Neural progenitor cell (in vitro differentiated cells): ENCODE results near the gene MAP3K19. TPM values are rescaled to one million over a fixed set of nuclear protein-coding genes. Genes with fewer than 3 reads are reported as not detected.

Source experiments
- DNase-seq: peaks from one replicate; pipeline ENCODE4 v3.0.0-alpha.2; 2016; ENCODE audit warnings: low spot score
- H2AFZ ChIP-seq: fragments of 200-600 bp; sonication (generic); replicated peaks from 2 replicates; pipeline ENCODE4 v1.6.1; 2016; ENCODE audit warnings: antibody characterized with exemption
- H3F3A ChIP-seq: fragments of 200-600 bp; sonication (generic); 2 replicates; pipeline ENCODE4 v1.6.1; 2016; ENCODE audit warnings: antibody characterized with exemption, low read depth
- H3K27ac ChIP-seq: fragments of 200-600 bp; sonication (generic); 2 replicates; pipeline ENCODE4 v1.5.1; 2016; ENCODE audit warnings: mild to moderate bottlenecking
- H3K27me3 ChIP-seq: fragments of 200-600 bp; sonication (generic); 2 replicates; pipeline ENCODE4 v1.6.1; 2016; ENCODE audit warnings: mild to moderate bottlenecking, moderate library complexity
- H3K36me3 ChIP-seq: fragments of 200-600 bp; sonication (generic); 2 replicates; pipeline ENCODE4 v1.5.1; 2016
- H3K4me1 ChIP-seq: fragments of 200-600 bp; sonication (generic); 2 replicates; pipeline ENCODE4 v1.6.1; 2016; ENCODE audit warnings: mixed run types
- H3K4me2 ChIP-seq: fragments of 200-600 bp; sonication (generic); 2 replicates; pipeline ENCODE4 v1.6.1; 2016
- H3K4me3 ChIP-seq: fragments of 200-600 bp; sonication (generic); 2 replicates; pipeline ENCODE4 v1.5.1; 2016
- H3K79me2 ChIP-seq: fragments of 200-600 bp; sonication (generic); 2 replicates; pipeline ENCODE4 v1.6.1; 2016; ENCODE audit warnings: low read depth
- H3K9ac ChIP-seq: fragments of 200-600 bp; sonication (generic); 2 replicates; pipeline ENCODE4 v1.6.1; 2016
- H3K9me3 ChIP-seq: fragments of 200-600 bp; sonication (generic); 2 replicates; pipeline ENCODE4 v1.5.1; 2016; ENCODE audit warnings: low read depth
- H4K20me1 ChIP-seq: fragments of 200-600 bp; sonication (generic); 2 replicates; pipeline ENCODE4 v1.6.1; 2016; ENCODE audit warnings: low read depth
- H3K27ac Mint-ChIP-seq: 3 replicates; pipeline ENCODE4 v1.8.0; 2021; ENCODE audit warnings: mixed read lengths
- H3K27me3 Mint-ChIP-seq: 2 replicates; pipeline ENCODE4 v1.8.0; 2022; ENCODE audit warnings: low read depth, mild to moderate bottlenecking, inconsistent platforms, moderate library complexity, mixed read lengths; ENCODE audit not compliant: insufficient read depth
- H3K36me3 Mint-ChIP-seq: 3 replicates; pipeline ENCODE4 v1.8.0; 2021; ENCODE audit warnings: mixed read lengths
- H3K4me1 Mint-ChIP-seq: 3 replicates; pipeline ENCODE4 v1.8.0; 2021; ENCODE audit warnings: mixed read lengths
- H3K4me3 Mint-ChIP-seq: 3 replicates; pipeline ENCODE4 v1.8.0; 2021; ENCODE audit warnings: mild to moderate bottlenecking, moderate library complexity, mixed read lengths
- H3K9me3 Mint-ChIP-seq: 3 replicates; pipeline ENCODE4 v1.8.0; 2020; ENCODE audit warnings: mixed read lengths
- CTCF ChIP-seq: fragments of 200-600 bp; sonication (generic); IDR thresholded peaks from 2 replicates; pipeline ENCODE4 v1.5.1; 2017; ENCODE audit warnings: antibody characterized with exemption, mild to moderate bottlenecking
- EZH2 ChIP-seq: fragments of 200-600 bp; sonication (generic); IDR thresholded peaks from 2 replicates; pipeline ENCODE4 v1.6.1; 2017; ENCODE audit warnings: antibody characterized with exemption, mild to moderate bottlenecking, moderate library complexity
- EZH2phosphoT487 ChIP-seq: fragments of 200-600 bp; sonication (generic); IDR thresholded peaks from 2 replicates; pipeline ENCODE4 v1.6.1; 2017; ENCODE audit warnings: antibody characterized with exemption
- total RNA-seq: library from RNA; depleted of rRNA; stranded (reverse); fragments of >200 nt; gene quantifications from 2 replicates; pipeline ENCODE4 v1.2.3, GENCODE V29; 2015; ENCODE audit warnings: low replicate concordance

MAP3K19 gene
- total RNA-seq, 1 donor from 2014 or later = not detected

GRCh38 chr2:135052997-135053474 is 5.8 kb upstream of the MAP3K19 start:
- peak overlapping the region; percentile 79 for H3K4me2 ChIP-seq
- Mint-ChIP-seq H3K27ac (no peak overlapping the region), H3K4me1 (peaks cover 21% of the 10 kb centered on the region), H3K9me3 (no peaks in the 10 kb centered on the region), H3K36me3 (peaks cover 7% of the 10 kb centered on the region), H3K4me3 (peak overlapping the region; percentile 100), H3K27me3 (no peaks in the 10 kb centered on the region)
- no peaks in the 10 kb centered on the region for H3K27me3 ChIP-seq
- peak overlapping the region; percentile 91 for H3K9ac ChIP-seq
- no peak overlapping the region for H3K27ac ChIP-seq
- no peak overlapping the region for H2AFZ ChIP-seq
- peak overlapping the region; percentile 77 for H3K4me3 ChIP-seq
- peaks cover 6% of the 10 kb centered on the region for H3K4me1 ChIP-seq
- peaks cover 6% of the 10 kb centered on the region for H3F3A ChIP-seq
- TF ChIP-seq EZH2 (no peak), EZH2phosphoT487 (no peak), CTCF (no peak)
- peak; percentile 4 for DNase-seq
- peaks cover 59% of the 10 kb centered on the region for H3K79me2 ChIP-seq
- no peaks in the 10 kb centered on the region for H3K9me3 ChIP-seq
- H3K36me3 ChIP-seq = peaks cover 6% of the 10 kb centered on the region
- peaks cover 11% of the 10 kb centered on the region for H4K20me1 ChIP-seq

- Mint-ChIP-seq H3K27ac (peak within 1 kb of the TSS; percentile 98), H3K27me3 (no peaks in the 10 kb centered on the region), H3K9me3 (no peaks in the 10 kb centered on the region), H3K4me3 (peak within 1 kb of the TSS; percentile 100), H3K4me1 (peaks cover 28% of the 10 kb centered on the region), H3K36me3 (peaks cover 7% of the 10 kb centered on the region)
- peaks cover 6% of the 10 kb centered on the region for H3F3A ChIP-seq
- peak within 1 kb of the TSS; percentile 79 for H3K4me2 ChIP-seq
- peak within 1 kb of the TSS; percentile 89 for H3K27ac ChIP-seq
- peak; percentile 88 for DNase-seq
- H3K9ac ChIP-seq = peak within 1 kb of the TSS; percentile 91
- peaks cover 11% of the 10 kb centered on the region for H4K20me1 ChIP-seq
- H3K9me3 ChIP-seq = no peaks in the 10 kb centered on the region
- H2AFZ ChIP-seq = peak within 1 kb of the TSS; percentile 100
- no peak for TF ChIP-seq EZH2phosphoT487
- TF ChIP-seq EZH2 = peak; percentile 47
- H3K36me3 ChIP-seq = peaks cover 6% of the 10 kb centered on the region
- peaks cover 51% of the 10 kb centered on the region for H3K79me2 ChIP-seq
- H3K4me3 ChIP-seq = peak within 1 kb of the TSS; percentile 77
- H3K4me1 ChIP-seq = peaks cover 8% of the 10 kb centered on the region
- no peaks in the 10 kb centered on the region for H3K27me3 ChIP-seq
Observed at GRCh38 chr2:135052042-135052876, 5.0 kb upstream of the MAP3K19 start, which contains the start of gene RAB3GAP1. TSS of gene RAB3GAP1 (plus strand) at chr2:135052292. CDS start at chr2:135052308, 16 bp downstream.

GRCh38 chr2:135050684-135051083 is 3.4 kb upstream of the MAP3K19 start:
- Histone ChIP-seq H3K4me3 (no peak overlapping the region), H3K9ac (no peak overlapping the region), H3K4me2 (no peak overlapping the region), H2AFZ (peak overlapping the region; percentile 60), H4K20me1 (peaks cover 11% of the 10 kb centered on the region), H3K4me1 (peaks cover 13% of the 10 kb centered on the region), H3K27me3 (no peaks in the 10 kb centered on the region), H3F3A (peaks cover 6% of the 10 kb centered on the region), H3K79me2 (peaks cover 36% of the 10 kb centered on the region), H3K27ac (no peak overlapping the region), H3K9me3 (no peaks in the 10 kb centered on the region), H3K36me3 (peaks cover 6% of the 10 kb centered on the region)
- H3K9me3 Mint-ChIP-seq = no peaks in the 10 kb centered on the region
- H3K27me3 Mint-ChIP-seq = no peaks in the 10 kb centered on the region
- no peak for TF ChIP-seq EZH2
- no peak for TF ChIP-seq EZH2phosphoT487
- TF ChIP-seq CTCF = no peak
- H3K4me1 Mint-ChIP-seq = peaks cover 33% of the 10 kb centered on the region
- no peak overlapping the region for H3K27ac Mint-ChIP-seq
- DNase-seq = no peak
- peaks cover 1% of the 10 kb centered on the region for H3K36me3 Mint-ChIP-seq
- H3K4me3 Mint-ChIP-seq = peak overlapping the region; percentile 52
